Immature natural killer cell (primary cell): ENCODE measurements around the gene DCN. TPM values are rescaled to one million over a fixed set of nuclear protein-coding genes. Genes with fewer than 3 reads are reported as not detected.

Source experiments
- DNase-seq, 3 donors: peaks; one replicate each; pipeline ENCODE4 v3.0.0; 2022; ENCODE audit warnings: mixed read lengths in 1 of 3
- H3K27ac Mint-ChIP-seq, 6 donors: one replicate each; pipeline ENCODE4 v1.8.0; 2020; ENCODE audit warnings: mixed read lengths in 6 of 6, mild to moderate bottlenecking in 5 of 6, inconsistent platforms in 4 of 6, moderate library complexity in 3 of 6
- H3K27me3 Mint-ChIP-seq, 3 donors: one replicate each; pipeline ENCODE4 v1.8.0; 2020 to 2021; ENCODE audit warnings: low read depth in 3 of 3, mild to moderate bottlenecking in 3 of 3, mixed read lengths in 3 of 3, moderate library complexity in 3 of 3, inconsistent platforms in 1 of 3
- H3K36me3 Mint-ChIP-seq, 3 donors: one replicate each; pipeline ENCODE4 v1.8.0; 2020; ENCODE audit warnings: mixed read lengths in 3 of 3, inconsistent platforms in 2 of 3, mild to moderate bottlenecking in 2 of 3
- H3K4me1 Mint-ChIP-seq, 2 donors: one replicate each; pipeline ENCODE4 v1.8.0; 2020; ENCODE audit warnings: inconsistent platforms in 2 of 2, mild to moderate bottlenecking in 2 of 2, mixed read lengths in 2 of 2, moderate library complexity in 1 of 2
- H3K4me3 Mint-ChIP-seq, 5 donors: one replicate each; pipeline ENCODE4 v1.8.0; 2020; ENCODE audit warnings: mild to moderate bottlenecking in 5 of 5, mixed read lengths in 5 of 5, inconsistent platforms in 3 of 5, moderate library complexity in 3 of 5
- H3K9me3 Mint-ChIP-seq, 6 donors: one replicate each; pipeline ENCODE4 v1.8.0; 2020; ENCODE audit warnings: mild to moderate bottlenecking in 6 of 6, mixed read lengths in 6 of 6, inconsistent platforms in 4 of 6, moderate library complexity in 3 of 6
- polyA plus RNA-seq, 3 donors: library from polyadenylated mRNA; unstranded; fragments of 300-500 nt; fragmentation: Illumina TruSeq; gene quantifications; one replicate each; pipeline ENCODE4 v1.2.3, GENCODE V29; 2021

DCN gene
- polyA plus RNA-seq, 3 donors from 2014 or later, result not detected

DNA sequence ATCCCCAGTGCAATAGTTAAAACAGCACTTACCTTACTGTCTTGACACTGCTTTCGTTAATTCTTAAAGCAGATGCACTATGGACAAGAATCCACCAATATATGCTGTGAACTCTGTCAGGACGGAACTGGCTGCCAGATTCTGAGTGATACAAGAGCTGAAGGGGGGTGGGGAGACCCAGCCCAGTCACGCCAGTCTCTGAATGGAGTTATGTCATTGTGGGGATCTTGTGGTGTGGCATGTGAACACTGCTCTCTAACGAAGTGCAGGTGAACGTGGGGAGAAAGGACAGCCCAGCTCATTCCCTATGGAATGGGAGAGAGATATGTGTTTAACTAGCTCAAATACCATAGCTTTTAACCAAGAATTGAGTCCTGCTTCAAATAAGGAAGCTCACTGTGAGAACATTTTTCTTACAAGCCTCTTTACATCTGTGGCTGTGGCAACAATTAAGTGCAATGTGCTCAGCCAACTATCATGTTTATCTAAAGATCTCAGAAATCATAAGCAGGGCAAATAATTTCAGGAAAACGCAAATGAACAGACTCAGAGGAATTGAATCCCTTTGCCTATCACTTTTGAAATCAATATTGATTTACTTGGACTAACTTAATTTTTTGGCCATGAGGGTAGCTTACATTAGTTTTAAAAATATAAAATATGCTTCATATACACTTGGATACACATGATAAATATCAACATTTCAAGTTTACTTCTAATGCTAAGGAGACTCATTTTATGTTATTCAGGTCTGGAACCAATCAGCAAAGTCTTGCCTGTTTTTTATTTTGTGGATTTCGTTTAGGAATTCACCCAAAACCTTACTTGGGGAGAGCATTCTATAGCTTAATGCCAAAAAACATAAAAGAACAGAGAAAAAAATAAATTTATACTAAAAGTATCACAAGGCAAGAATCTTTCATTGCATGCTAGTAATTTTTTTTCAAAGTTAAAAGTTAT lies 71.0 kb downstream of the DCN start, which contains the start of gene LUM:
Gene LUM (minus strand): TSS at position 129 of the 960 bp plus-strand sequence. CDS start 2,515 bp downstream, outside the sequence.
- H3K4me3 Mint-ChIP-seq, result no peak within 1 kb of the TSS
- H3K27me3 Mint-ChIP-seq, result peaks cover 0 to 2% (median 0%) of the 10 kb centered on the region in 3 donors
- H3K27ac Mint-ChIP-seq, result no peak within 1 kb of the TSS
- peaks cover 0 to 2% (median 0%) of the 10 kb centered on the region in 6 donors for H3K9me3 Mint-ChIP-seq
- no peaks in the 10 kb centered on the region for H3K4me1 Mint-ChIP-seq
- no peak for DNase-seq
- no peaks in the 10 kb centered on the region for H3K36me3 Mint-ChIP-seq

GRCh38 chr12:91110311-91110924 lies 72.2 kb downstream of the DCN start:
- no peak for DNase-seq
- Mint-ChIP-seq H3K9me3 (peaks cover 0 to 4% (median 0%) of the 10 kb centered on the region in 6 donors), H3K27ac (no peak overlapping the region), H3K36me3 (no peaks in the 10 kb centered on the region), H3K27me3 (peaks cover 0 to 2% (median 0%) of the 10 kb centered on the region in 3 donors), H3K4me1 (no peaks in the 10 kb centered on the region), H3K4me3 (no peak overlapping the region)

- H3K4me1 Mint-ChIP-seq, result no peaks in the 10 kb centered on the region
- H3K27me3 Mint-ChIP-seq, result peaks cover 0 to 2% (median 0%) of the 10 kb centered on the region in 3 donors
Measured at GRCh38 chr12:91109581-91110310, 72.9 kb downstream of the DCN start.

GRCh38 chr12:91109148-91109564 lies 73.5 kb downstream of the DCN start:
- DNase-seq, result peak in 2 of 3 donors; percentile 6 to 7
- Mint-ChIP-seq H3K27ac (no peak overlapping the region), H3K4me1 (no peaks in the 10 kb centered on the region), H3K27me3 (peaks cover 0 to 2% (median 0%) of the 10 kb centered on the region in 3 donors), H3K4me3 (no peak overlapping the region), H3K36me3 (no peaks in the 10 kb centered on the region), H3K9me3 (peaks cover 0 to 4% (median 0%) of the 10 kb centered on the region in 6 donors)

More at GRCh38 chr12:91109581-91110310, 72.9 kb downstream of the DCN start:
- peaks cover 0 to 4% (median 0%) of the 10 kb centered on the region in 6 donors for H3K9me3 Mint-ChIP-seq
- H3K36me3 Mint-ChIP-seq, result no peaks in the 10 kb centered on the region
- no peak overlapping the region for H3K4me3 Mint-ChIP-seq
- H3K27ac Mint-ChIP-seq, result no peak overlapping the region
- DNase-seq, result no peak

- H3K9me3 Mint-ChIP-seq, result peaks cover 0 to 4% (median 0%) of the 10 kb centered on the region in 6 donors
- H3K4me3 Mint-ChIP-seq, result no peak overlapping the region
Measured at GRCh38 chr12:91108196-91108755, 74.3 kb downstream of the DCN start.

DNA sequence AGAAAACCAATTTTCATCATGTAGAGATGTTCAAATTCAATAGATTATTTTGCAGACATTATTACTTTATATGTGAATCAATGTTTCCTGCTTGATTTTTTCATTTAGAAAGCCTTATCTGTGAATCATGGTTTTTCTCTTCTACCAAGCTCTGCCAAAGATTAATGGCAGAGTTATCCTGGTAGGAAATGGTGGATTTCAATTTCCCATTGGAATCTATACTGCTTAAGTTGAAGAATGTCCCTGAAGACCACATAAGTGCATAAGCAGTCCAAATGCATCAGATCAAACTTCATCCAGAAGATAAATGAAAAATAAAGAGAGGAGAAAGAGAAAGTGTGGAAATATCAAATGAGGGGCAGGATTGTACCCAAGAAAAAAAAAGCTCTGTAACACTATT lies 76.3 kb downstream of the DCN start:
- H3K27ac Mint-ChIP-seq, result no peak overlapping the region
- H3K36me3 Mint-ChIP-seq, result no peaks in the 10 kb centered on the region
- peaks cover 0 to 2% (median 0%) of the 10 kb centered on the region in 3 donors for H3K27me3 Mint-ChIP-seq
- H3K4me3 Mint-ChIP-seq, result no peak overlapping the region
- peaks cover 0 to 4% (median 0%) of the 10 kb centered on the region in 6 donors for H3K9me3 Mint-ChIP-seq
- DNase-seq, result no peak
- H3K4me1 Mint-ChIP-seq, result no peaks in the 10 kb centered on the region

More at GRCh38 chr12:91108196-91108755, 74.3 kb downstream of the DCN start:
- DNase-seq, result no peak
- Mint-ChIP-seq H3K36me3 (no peaks in the 10 kb centered on the region), H3K4me1 (no peaks in the 10 kb centered on the region), H3K27me3 (peaks cover 0 to 2% (median 0%) of the 10 kb centered on the region in 3 donors), H3K27ac (peak overlapping the region in 1 of 6 donors; percentile 17)

DNA sequence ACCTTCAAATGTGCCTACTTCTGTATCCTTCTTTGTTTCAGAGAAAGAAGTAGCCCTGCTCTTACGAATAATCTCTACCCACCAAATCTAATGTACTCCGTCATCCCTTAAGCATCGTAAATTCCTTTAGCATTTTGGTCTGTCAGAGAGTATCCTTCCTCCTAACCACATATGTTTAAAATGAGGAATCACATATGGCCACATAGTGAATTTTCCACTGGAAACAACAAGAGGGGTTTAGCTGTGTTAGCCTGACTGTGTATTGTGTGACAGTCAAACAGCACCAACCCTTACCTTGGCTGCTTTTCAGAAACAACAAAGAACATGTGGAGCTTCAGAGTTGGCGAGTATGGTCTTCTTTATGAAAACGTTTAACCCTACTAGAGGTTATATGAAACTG lies 76.8 kb downstream of the DCN start:
- H3K4me3 Mint-ChIP-seq, result no peak overlapping the region
- no peak overlapping the region for H3K27ac Mint-ChIP-seq
- no peaks in the 10 kb centered on the region for H3K4me1 Mint-ChIP-seq
- H3K27me3 Mint-ChIP-seq, result peaks cover 0 to 2% (median 0%) of the 10 kb centered on the region in 3 donors
- DNase-seq, result no peak
- H3K9me3 Mint-ChIP-seq, result peaks cover 0 to 4% (median 0%) of the 10 kb centered on the region in 6 donors
- no peaks in the 10 kb centered on the region for H3K36me3 Mint-ChIP-seq

DNA sequence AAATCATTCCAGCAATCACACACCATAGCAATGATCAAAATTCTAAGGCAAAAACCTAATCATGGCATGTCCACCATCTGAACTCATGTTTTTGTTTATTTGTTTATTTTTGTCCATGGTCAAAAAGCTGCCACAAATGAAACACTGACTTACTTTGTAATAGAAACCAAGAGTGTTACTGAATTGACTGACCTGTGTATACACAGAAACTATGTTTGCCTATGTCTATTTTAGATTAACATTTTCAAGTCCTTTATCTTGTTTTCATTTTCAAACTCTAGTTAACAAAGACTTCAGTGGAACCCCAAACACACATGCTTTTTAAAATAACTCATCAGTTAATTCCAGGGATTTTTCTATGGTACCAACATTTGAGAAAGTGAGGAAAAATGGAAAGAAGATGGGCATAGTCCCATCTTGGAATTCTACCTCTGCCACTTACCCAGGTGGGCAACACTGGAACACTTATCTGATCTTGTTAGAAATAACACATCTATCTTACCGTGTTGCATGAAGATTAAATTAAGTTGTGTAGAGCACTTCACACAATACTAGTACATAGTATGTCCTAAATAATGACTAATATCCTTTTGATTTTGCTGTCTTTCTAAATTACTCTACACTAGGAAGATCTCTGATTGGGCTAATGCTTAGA lies 77.7 kb downstream of the DCN start:
- Mint-ChIP-seq H3K9me3 (peaks cover 0 to 4% (median 0%) of the 10 kb centered on the region in 6 donors), H3K4me1 (no peaks in the 10 kb centered on the region), H3K27ac (no peak overlapping the region), H3K36me3 (no peaks in the 10 kb centered on the region), H3K27me3 (peaks cover 0 to 2% (median 0%) of the 10 kb centered on the region in 3 donors), H3K4me3 (no peak overlapping the region)
- no peak for DNase-seq

DNA sequence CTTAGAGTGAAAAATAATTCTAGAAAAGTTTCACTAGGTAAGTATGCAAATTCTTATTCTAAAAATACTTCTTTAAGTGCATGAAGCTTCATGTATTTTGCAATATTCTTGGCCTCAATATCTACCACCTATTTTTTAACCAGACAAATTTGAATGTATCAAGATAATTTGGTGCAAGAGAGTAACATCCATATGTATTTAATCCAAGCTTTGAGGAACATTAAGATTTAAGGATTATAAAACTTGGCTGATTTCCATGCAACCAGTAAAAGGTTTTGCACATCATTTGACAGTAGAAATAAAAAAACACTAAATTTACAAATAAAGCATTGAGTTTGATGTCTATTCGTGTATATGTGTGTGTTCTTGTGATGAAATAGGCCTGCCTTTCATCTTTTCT lies 79.0 kb downstream of the DCN start:
- Mint-ChIP-seq H3K36me3 (no peaks in the 10 kb centered on the region), H3K4me1 (no peaks in the 10 kb centered on the region), H3K27ac (no peak overlapping the region), H3K27me3 (peaks cover 0 to 2% (median 0%) of the 10 kb centered on the region in 3 donors), H3K4me3 (no peak overlapping the region), H3K9me3 (peaks cover 0 to 4% (median 0%) of the 10 kb centered on the region in 6 donors)
- DNase-seq, result no peak

- DNase-seq, result no peak
- H3K4me3 Mint-ChIP-seq, result no peak overlapping the region
- H3K9me3 Mint-ChIP-seq, result peaks cover 0 to 3% (median 0%) of the 10 kb centered on the region in 6 donors
- no peaks in the 10 kb centered on the region for H3K36me3 Mint-ChIP-seq
- H3K4me1 Mint-ChIP-seq, result no peaks in the 10 kb centered on the region
- H3K27me3 Mint-ChIP-seq, result peaks cover 0 to 2% (median 0%) of the 10 kb centered on the region in 3 donors
- H3K27ac Mint-ChIP-seq, result no peak overlapping the region
Measured at GRCh38 chr12:91103101-91103500, 79.5 kb downstream of the DCN start.

DNA sequence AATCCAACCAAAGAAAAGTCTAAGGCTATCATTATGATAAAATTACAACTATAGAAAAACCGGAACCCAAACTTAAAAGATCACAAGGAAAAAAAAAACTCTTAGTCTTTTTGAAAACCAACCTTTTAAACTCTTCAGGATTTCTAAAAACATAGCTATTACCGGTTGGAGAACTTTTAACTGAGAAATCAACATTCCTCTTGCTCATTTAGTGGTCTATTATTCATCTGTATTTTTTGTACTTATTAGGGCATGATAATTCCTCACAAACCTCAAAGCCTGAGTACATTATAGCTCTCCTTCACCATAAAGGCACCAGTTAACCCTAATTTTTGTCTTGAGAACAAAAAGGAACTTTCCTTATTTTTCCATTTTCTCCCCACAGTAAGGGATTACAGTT lies 81.7 kb downstream of the DCN start:
- no peaks in the 10 kb centered on the region for H3K4me1 Mint-ChIP-seq
- no peaks in the 10 kb centered on the region for H3K9me3 Mint-ChIP-seq
- no peak overlapping the region for H3K27ac Mint-ChIP-seq
- H3K36me3 Mint-ChIP-seq, result no peaks in the 10 kb centered on the region
- no peak for DNase-seq
- no peak overlapping the region for H3K4me3 Mint-ChIP-seq
- no peaks in the 10 kb centered on the region for H3K27me3 Mint-ChIP-seq

- no peak for DNase-seq
- Mint-ChIP-seq H3K4me1 (no peaks in the 10 kb centered on the region), H3K27me3 (no peaks in the 10 kb centered on the region), H3K4me3 (no peak overlapping the region), H3K27ac (no peak overlapping the region), H3K36me3 (no peaks in the 10 kb centered on the region), H3K9me3 (no peaks in the 10 kb centered on the region)
Measured at GRCh38 chr12:91099836-91100235, 82.8 kb downstream of the DCN start.

DNA sequence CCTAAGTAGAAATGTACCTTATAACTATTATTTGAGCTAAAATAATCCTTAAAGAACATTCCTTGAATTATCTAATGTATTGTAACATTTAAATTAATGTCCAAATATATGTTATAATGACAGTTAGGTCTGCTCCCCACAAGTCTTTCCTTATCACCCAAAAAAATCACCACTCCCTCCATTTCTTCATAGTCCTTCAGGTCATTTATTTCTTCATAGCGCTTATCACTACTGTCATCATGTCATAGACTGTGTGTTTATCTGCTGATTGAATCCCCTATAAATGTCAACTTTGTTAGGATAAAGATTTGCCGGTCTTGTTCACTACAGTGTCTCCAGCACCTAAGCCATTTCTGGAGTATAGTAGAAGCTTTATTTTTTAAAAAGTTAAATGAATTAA lies 83.3 kb downstream of the DCN start:
- Mint-ChIP-seq H3K36me3 (no peaks in the 10 kb centered on the region), H3K4me3 (no peak overlapping the region), H3K27ac (no peak overlapping the region), H3K27me3 (peaks cover 0 to 3% (median 0%) of the 10 kb centered on the region in 3 donors), H3K9me3 (peaks cover 0 to 2% (median 0%) of the 10 kb centered on the region in 6 donors), H3K4me1 (no peaks in the 10 kb centered on the region)
- DNase-seq, result no peak
